Measurements from ENCODE around the gene MSN.

- TF ChIP-seq ZNF157 (tag by site-specific recombination; IDR thresholded peaks at IDR 0.05) (no peak), CTCF (tag by site-specific recombination; IDR thresholded peaks at IDR 0.05) (no peak), ZNF18 (tag by site-specific recombination; IDR thresholded peaks at IDR 0.05) (no peak), ZNF274 (IDR thresholded peaks at IDR 0.05; ENCODE audit: low read length) (no peak), ZNF274 (tag by site-specific recombination; IDR thresholded peaks at IDR 0.05; ENCODE audit: borderline replicate concordance) (no peak), ZNF645 (tag by site-specific recombination; IDR thresholded peaks at IDR 0.05) (no peak), PRDM4 (tag by site-specific recombination; IDR thresholded peaks at IDR 0.05) (no peak)
Observed at GRCh38 chrX:65726715-65727114, 59.3 kb downstream of the MSN start.
